ENCODE results near the gene TGFBR3L.

DNA sequence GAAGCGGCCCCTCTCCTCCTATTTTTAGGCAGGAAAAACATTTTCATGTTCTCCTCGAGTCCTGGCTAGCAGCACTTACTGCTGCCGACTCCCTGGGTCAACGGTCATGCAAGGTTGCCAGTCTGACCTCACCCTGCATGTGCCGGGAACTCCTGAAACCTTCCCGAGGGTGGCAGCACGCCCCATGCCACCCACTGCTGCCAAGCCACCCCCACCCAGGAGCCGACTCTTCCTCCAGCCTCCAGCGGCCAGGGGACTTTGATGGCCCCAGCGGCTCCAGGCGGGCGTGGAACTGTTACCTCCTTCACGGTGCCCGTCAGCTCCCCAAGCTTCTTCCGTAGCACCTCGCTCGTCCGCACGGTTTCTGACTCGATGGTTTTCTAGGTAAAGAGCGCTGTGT is 20.1 kb downstream of the TGFBR3L start:
- TF ChIP-seq, protein P1, sequence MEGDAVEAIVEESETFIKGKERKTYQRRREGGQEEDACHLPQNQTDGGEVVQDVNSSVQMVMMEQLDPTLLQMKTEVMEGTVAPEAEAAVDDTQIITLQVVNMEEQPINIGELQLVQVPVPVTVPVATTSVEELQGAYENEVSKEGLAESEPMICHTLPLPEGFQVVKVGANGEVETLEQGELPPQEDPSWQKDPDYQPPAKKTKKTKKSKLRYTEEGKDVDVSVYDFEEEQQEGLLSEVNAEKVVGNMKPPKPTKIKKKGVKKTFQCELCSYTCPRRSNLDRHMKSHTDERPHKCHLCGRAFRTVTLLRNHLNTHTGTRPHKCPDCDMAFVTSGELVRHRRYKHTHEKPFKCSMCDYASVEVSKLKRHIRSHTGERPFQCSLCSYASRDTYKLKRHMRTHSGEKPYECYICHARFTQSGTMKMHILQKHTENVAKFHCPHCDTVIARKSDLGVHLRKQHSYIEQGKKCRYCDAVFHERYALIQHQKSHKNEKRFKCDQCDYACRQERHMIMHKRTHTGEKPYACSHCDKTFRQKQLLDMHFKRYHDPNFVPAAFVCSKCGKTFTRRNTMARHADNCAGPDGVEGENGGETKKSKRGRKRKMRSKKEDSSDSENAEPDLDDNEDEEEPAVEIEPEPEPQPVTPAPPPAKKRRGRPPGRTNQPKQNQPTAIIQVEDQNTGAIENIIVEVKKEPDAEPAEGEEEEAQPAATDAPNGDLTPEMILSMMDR (IDR thresholded peaks at IDR 0.05): no peak
- no peak for TF ChIP-seq POLR2AphosphoS5 (IDR thresholded peaks at IDR 0.05)
